Mesendoderm (in vitro differentiated cells): ENCODE data around the gene NKAPD1. TPM values are rescaled to one million over a fixed set of nuclear protein-coding genes. Genes with fewer than 3 reads are reported as not detected.

Source experiments
- small RNA-seq: library from polyadenylated mRNA; stranded (forward); fragments of <200 nt; extraction: miRNeasy Mini kit (QIAGEN cat#:217004); gene quantifications from one replicate; pipeline ENCODE3, GENCODE V24; 2013; ENCODE audit not compliant: insufficient read depth

Gene NKAPD1

Small RNAs within 50 kb of the gene (small RNA-seq; reads per million reads assigned to genes)
- not detected for gene AP000907.3
- gene RNU6-893P: not detected
